ENCODE results near the gene SBK3.
"Not testable (repeated sequence)": the region's sequence is repeated elsewhere in the genome, so short reads cannot be mapped to it uniquely, and the experiment has no call there.

SBK3 gene

DNA sequence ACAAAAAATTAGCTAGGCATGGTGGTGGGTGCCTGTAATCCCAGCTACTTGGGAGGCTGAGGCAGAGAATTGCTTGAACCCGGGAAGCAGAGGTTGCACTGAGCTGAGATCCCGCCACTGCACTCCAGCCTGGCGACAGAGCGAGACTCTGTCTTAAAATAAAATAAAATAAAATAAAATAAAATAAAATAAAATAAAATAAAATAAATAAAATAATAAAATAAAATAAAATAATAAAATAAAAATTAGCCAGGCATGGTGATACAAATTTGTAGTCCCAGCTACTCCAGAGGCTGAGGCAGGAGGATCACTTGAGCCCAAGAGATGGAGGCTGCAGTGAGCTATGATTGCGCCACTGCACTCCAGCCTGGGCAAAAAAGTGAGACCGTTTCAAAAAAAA lies 28.6 kb upstream of the SBK3 start:
- DNase-seq = not testable (repeated sequence)

DNA sequence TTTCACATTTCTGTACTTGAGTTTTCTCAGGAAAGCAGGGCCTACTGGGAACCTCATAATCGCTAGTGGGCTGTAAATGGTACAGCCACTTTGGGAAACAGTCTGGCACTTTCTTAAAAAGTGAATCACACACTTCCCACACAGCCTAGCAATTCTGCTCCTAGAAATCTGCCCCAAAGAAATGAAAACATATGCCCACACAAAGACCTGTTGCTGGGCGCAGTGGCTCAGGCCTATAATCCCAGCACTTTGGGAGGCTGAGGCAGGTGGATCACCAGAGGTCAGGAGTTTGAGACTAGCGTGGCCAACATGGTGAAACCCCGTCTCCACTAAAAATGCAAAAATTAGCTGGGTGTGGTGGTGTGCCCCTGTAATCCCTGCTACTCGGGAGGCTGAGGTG lies 24.1 kb upstream of the SBK3 start:
- DNase-seq = not testable (repeated sequence)

DNA sequence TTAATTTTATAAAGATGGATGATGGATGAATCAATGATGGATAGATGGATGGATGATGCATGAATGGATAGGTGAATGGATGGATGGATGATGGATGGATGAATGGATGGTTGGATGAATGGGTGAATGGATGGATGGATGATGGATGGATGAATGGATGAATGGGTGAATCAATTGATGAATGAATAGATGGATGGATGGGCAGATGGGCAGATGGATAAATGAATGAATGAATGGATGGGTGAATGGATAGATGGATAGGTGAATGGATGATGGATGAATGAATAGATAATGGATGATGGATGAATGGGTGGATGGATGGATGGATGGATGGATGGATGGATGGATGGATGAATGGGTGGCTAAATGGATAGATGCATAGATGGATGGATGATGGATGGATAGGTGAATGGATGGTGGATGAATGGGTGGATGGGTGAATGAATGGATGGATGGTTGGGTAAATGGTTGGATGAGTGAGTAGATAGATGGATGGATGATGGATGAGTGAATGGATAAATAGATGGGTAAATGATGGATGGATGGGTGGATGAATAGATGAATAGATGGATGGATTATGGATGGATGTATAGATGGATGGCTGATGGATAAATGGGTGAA lies 22.5 kb upstream of the SBK3 start:
- DNase-seq = no peak

DNA sequence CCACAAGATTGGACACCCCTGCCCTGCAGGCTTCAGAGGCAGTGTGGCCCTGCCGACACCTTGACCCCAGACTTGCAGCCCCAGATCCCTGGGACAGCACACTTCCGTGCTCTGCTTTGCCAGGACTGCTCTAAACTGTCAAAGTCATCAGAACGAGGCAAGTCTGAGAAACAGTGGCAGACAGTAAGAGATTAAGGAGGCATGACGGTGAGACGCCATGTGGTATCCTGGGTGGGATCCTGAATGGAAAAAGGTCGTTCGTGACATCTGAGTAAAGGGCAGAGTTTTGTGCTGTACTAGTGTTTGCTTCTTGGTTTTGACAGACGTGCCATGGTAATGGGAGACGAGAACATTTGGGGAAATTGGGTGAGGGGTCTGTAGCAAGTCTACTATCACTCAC lies 21.5 kb upstream of the SBK3 start:
- no peak for DNase-seq

DNA sequence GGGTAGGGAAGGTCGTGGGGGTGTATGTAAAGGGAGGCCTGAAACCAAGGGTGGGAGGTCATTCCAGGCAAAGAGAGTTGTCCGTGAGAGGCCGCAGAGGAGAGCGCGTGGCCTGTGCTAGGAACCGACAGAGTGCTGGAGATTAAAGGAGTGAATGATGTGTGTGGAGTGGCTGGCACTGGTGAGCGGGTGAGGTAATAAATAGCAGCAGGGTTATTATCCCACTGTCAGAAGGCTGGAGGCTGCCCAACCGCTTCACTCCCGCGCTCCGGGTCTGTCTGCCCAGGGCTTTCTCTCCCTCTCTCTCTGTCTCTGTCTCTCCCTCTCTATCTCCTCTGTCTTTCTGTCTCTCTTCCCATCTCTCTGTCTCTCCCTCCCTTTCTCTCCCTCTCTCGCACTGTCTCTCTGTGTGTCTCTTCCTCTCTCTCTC lies 17.9 kb upstream of the SBK3 start:
- no peak for DNase-seq

DNA sequence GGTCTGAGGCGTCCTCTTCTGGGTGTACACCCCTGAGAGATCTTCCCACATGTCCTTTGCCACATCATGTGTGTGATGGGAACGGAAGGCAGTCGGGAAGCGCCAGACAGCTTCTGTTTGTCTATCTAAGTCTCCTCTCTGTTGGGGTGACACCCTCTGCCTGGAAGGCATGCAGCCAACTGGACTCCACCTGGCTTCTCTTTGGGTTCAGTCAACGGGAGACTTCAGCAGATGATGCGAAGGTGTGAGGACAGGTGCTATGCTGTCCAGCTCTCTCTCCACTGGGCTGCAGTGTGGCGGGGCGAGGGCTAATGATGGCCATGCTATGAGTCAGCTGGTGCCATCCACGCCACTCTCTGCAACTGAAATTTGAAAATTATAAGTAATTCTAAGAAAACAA lies 14.3 kb upstream of the SBK3 start:
- no peak for DNase-seq

DNA sequence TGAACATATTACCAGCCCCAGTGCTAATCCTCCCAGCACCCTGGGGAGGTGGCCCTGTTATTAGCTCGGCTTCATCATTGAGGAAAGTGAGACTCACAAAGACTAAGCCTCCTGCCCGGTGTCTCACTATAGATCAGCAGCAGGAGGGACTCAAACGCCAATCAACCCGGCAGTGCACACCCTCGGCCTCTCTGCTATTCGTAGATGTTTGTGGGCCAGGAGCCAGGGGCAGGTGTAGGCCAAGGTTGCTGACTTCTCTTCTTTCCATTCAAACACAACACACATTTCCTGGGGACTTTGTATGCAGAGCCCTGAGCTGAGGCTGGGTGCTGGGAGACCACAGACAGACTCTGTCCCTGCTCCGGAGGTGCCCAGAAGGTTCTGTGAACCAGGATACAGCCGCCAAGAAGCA lies 9.4 kb upstream of the SBK3 start:
- DNase-seq = no peak

DNA sequence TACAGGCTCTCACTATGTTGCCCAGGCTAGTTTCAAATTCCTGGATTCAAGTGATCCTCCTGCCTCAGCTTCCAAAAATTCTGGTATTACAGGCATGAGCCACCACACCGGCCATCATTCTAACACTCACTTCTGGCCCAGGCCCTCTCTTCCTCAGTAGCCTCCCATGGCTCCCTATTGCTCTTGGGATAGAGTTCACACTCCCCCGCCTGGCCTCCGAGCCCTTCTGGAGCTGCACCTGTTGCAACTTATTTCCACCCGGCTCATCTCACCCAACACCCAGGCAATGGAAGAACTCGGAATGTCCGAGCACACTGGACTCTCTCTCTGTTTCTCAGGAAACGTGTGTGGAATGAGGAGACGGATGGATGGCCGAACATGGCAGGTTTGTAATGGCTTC lies 9.0 kb upstream of the SBK3 start:
- no peak for DNase-seq

DNA sequence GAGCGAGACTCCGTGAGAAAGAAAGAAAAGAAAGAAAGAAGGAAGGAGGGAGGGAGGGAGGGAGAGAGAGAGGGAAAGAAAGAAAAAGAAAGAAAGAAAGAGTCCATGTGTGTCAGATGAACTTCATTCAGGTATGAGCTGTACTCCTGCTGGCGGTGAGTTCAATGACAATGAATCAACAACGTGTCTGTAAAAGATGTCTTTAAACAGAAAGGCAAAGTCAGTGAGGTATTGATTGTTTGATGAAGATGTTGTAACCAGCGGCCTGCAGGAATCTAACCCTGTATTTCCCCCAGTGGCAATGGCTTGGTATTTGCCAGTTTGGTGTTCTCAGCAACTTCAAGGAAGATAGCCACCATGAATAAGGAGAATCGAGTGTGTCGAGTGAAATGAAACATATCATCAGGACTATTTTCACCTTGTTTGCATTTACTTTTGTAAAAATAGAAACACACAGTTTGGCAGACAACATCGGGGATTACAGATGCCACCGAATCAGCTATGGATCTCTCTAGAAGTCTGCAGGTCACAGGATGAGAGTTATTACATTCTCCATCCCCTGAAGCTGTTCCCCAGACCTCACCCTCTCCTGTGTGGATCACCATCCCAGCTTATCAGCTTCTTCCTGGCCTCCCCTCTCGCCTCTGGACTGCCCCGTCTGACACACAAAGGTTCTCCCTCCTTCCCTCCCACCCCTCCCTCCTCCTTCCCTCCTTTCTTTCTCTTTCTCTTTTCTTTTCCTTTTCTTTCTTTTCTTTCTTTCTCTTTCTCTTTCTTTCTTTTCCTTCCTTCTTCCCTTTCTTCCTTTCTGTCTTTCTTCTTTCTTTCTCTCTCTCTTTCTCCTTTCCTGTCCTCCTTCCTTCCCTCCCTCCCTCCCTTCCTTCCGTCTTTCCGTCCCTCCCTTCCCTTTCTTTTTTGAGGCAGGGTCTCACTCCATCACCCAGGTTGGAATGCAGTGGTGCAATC lies 8.2 kb upstream of the SBK3 start:
- DNase-seq = no peak

DNA sequence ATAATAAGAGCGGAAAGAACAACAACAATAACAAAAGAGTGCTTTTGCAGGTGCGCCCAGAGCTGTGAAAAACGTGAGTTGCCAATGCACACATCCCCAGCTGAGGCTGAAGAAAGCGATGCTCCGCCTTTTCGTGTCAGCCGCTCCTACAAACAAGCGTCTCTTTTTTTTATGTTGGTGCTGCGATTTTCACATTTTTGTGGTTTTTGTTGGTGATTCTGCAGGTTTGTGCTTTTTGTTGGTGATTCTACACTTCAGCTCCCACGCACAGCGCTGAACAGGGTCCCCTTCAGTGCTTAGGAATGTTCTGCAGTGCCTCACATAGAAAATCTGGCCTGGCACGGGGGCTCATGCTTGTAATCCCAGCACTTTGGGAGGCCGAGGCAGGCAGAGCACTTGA lies 7.3 kb upstream of the SBK3 start:
- DNase-seq = no peak

DNA sequence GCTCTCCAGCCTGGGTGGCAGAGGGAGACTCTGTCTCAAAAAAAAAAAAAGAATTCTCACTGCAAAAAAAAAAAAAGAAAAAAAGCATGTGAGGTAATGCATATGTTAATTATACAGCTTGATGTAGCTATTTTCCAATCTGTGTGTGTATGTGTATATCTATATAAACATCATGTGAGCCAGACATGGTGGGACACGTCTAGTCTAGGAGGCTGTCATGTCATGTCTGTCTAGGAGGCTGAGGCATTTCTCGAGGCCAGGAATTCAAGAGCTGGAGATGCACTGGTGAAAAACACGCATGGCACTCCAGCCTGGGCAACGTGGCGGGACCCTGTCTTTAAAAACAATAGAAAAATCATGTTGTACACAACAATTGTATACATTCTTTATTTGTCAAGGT lies 6.9 kb upstream of the SBK3 start:
- DNase-seq = no peak

DNA sequence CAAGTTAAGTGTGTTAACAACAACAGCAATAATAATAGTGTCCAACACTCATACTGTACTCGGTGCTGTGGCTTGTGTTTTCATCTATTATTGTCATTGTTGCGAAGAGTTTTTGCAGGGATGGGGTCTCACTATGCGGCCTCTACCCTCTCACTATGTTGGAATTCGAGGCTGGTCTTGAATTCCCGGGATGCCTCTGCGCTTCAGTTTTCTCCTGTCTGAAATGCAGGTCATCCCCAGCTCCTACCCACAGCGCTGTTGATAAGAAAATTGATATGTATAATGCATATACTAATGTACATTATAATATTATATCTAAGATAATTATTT lies 4.9 kb upstream of the SBK3 start:
- DNase-seq = no peak

DNA sequence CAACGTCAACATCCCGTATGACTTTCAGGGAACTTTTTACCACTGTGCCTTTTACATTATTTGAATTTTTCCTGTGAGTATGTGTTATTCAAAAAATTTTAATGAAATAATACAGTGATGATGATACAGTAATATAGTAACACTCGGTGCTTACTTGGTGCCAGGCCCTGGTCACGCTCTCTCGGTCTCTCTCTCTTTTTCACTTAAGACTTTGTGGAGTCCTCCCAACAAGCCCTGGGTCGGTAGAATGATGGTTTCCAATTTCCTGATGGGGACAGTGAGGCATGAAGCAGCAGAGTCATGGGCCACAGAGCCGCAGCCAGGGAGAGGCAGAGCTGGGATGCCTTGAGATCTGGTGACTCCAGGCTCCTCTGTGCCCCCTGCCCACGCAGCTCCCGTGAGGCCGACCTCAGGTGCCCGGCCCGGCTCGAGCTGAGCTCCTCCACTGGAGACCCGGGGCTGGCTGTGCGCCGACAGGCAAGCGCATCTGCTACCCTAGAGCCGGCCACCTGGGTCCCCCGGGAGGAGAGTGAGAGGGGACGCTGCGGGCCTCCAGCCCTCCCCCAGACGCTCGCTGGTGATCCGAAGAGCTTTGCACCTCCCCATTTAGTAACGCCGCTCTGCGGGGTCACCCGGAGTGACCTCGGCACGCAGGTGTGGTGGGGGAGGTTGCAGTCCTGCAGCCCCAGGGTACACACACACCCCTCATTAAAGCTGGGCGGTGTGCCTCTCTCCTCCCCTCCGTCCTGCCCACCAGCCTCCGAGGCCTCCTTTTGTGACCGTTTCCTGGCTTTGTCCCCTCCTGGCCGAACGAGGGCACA lies 4.4 kb upstream of the SBK3 start:
- DNase-seq = no peak

DNA sequence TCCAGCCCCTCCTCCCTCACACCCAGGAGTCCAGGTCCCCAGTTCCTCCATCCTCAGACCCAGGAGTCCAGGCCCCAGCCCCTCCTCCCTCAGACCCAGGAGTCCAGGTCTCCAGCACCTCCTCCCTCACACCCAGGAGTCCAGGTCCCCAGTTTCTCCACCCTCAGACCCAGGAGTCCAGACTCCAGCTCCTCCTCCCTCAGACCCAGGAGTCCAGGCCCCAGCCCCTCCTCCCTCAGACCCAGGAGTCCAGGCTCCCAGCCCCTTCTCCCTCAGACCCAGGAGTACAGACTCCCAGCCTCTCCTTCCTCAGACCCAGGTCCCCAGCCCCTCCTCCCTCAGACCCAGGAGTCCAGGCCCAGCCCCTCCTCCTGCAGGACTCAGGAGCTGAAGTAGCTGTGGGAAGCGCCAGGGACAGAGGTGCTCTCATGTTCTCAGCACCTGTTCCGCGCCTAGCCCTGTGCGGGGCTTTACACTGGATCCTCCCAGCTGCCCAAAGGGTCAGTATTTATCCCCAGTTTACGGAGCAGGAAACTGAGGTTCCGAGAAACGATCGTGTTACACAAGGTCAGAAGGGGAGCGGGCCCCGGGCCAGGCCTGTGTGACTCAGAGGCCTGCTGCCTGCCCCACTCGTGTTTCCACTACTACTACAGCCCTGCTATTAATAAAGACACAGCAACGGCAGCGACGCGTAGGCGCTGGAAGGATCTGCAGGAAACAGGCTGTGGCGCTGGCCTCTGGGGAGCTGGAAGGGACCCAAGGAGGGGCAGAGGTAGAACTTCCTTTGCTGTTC lies 1.7 kb upstream of the SBK3 start:
- no peak for DNase-seq

DNA sequence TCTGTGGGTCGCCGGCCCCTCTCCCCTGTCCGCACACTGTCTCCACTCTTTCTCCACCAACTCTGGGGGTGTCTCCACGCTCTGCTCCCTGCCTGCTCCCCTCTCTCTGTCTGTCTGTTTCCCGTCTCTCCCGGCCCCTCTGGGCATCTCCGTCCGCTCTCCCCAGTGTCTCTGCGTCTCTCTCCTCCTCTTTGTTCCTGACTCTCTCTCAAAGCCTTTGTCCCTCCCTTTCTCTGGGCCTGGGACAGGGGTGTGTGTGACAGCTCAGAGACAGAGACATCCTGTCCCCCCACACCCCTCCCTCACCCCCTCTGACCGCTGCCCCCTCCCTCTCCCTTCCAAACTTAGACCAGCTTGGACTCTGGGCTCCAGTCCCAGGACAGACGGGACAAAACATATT lies 668 bp upstream of the SBK3 start:
- no peak for DNase-seq

DNA sequence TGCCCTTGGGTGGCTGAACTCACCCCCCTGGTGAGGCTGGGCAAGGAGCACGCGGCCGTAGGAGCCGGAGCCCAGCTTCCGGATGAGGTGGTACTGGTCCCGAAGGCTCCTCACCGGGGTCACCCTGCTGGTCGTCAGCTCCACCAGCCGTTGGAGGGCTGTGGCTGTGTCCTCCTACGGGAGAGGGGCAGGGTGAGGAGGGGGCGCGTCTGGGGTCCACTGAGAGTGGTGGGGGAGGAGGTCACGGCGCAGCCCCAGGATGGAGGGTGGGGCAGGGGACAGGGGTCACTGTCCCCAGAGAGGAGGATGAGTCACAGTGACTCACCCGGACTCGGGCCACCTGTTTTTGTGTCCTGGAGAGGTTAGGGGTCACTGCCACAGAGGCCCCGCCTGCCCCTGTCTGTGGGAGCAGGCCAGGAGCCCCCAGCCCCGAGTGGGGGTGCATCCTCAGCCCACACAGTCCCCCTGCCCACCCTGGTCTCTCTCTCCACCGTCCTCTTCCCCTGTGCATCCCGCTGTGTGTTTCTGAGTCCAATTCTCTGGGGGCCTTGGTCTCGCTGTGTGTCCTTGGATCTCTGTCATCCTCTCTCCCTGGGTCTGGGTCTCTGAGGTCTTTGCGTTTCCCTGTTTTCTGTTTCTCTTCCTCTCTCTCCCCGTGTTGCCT lies 435 bp downstream of the SBK3 start:
- DNase-seq = no peak

DNA sequence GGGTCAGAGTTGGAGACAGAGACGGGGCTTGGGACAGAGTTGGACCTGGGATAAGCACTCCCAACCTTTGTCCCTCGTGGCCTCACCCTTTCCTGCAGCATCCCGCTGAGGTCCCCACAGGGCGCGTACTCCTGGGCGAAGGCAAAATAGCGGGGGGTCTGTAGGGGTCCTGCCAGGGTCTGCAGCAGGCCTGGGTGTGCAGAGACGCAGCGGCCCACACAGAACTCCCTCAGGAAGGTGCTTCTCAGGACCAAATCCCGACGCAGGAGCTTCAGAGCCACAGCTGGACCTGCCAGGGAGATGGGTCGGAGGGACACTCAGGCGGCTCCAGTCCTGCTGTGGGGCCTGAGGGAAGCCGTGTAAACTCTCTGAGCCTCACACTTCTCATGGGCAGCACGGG lies 1.3 kb downstream of the SBK3 start:
- no peak for DNase-seq

DNA sequence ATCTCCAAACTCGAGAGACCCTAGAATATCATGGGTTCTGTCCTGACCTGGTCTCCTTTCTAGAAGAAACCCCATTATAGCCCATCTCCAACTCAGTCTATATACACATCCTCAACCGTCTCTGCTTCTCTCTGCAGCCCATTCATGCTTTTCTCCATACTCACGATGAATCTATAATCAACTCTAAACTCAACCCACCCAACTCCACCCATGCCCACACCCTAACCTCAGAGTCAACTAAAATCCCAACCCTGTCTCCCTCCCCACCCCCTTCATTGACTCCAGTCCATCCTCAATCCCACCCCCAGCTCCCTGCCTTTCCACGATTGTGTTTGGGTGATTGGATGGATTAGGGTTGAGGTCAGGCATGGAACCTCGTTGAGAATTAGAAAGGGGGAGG lies 1.8 kb downstream of the SBK3 start:
- DNase-seq = no peak

DNA sequence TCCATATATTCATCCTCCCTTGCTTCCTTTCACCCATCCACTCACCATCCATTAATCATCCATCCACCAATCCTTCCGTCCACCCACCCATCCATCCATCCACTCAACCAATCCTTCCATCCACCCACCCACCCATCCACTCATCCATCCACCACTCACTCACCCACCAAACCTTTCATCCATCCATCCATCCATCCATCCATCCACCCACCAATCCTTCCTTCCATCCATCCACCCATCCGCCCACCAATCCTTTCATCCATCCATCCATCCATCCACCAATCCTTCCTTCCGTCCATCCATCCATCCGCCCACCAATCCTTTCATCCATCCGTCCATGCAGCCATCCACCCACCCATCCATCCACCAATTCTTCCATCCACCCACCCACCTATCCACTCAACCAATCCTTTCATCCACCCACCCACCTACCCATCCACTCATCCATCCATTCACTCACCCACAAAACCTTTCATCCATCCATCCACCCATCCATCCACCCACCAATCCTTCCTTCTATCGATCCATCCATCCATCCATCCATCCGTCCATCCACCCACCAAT lies 3.0 kb downstream of the SBK3 start:
- no peak for DNase-seq

DNA sequence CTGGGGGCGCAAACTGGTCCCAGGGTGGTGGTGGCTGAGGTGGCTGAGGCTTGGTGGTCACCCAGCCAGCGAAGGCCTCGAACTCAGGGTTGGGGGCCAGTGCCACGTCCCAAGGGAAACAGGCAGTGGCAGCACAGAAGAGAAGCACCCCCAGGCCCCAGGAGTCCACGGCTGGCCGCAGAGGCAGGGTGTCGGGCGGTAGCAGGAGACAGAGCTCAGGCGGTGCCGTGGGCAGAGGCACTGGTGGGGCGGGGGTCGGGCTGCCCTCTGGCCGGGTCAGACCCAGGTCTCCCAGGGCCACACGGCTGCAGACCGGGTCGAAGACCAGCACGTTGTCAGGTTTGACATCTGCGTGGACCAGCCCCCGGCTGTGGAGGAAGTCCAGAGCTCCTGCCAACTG lies 4.3 kb downstream of the SBK3 start:
- DNase-seq = no peak

DNA sequence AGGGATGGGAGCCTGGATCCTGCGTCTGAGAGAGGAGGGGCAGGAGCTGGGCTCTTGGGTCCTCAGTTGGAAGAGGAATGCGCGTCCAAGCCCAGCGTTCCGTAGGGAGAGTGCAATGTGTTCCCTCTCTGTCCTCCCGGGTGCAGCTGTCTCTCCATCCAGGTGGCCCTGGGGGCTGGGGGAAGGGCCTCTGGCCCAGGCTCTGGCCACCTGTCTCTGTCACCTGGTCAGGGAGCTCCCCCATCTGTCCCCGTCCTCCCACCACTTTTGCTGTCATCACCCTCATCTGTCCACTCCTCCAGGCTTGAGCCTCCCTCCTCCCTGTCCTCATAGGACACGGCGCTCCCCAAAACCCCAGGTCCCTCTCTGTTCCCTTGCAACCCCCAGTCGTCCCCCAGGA lies 4.7 kb downstream of the SBK3 start:
- DNase-seq = no peak

Data from CD4-positive, alpha-beta T cell treated with Interleukin-4 for 4 hours (primary cell).